ENCODE measurements around the gene SKIL.

- TF ChIP-seq POLR2A (IDR thresholded peaks at IDR 0.05) (no peak), CTCF (IDR thresholded peaks at IDR 0.05) (no peak)
Observed at GRCh38 chr3:170397685-170398084, 40.2 kb downstream of the SKIL start.
